Measurements from ENCODE around the gene SSBP2.
"Not testable (repeated sequence)": the region's sequence is repeated elsewhere in the genome, so short reads cannot be mapped to it uniquely, and the experiment has no call there.

The SSBP2 gene

DNA sequence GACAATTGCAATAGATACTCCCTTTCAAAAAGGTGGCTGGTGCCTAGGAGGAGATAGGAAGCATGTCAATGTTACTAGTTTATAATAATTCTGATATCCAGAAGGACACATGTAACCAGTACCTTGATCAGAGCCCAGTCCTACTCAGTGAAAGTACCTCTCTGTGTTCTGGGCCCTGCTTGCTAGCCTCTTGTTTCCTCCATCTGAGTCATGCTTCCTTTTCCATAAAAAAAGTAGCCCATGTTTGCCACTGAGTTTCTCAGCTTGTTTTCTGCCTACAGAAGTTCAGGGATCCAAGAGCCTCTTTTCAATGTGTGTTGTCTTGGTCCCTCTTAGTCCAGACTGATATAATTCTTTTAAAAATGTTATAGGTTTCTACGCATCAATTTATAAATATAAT lies 149.0 kb downstream of the SSBP2 start:
- Mint-ChIP-seq H3K27ac (no peak overlapping the region), H3K27me3 (ENCODE audit: low read depth) (no peaks in the 10 kb centered on the region), H3K36me3 (ENCODE audit: low read depth) (peaks cover 3% of the 10 kb centered on the region), H3K9me3 (peaks cover 11% of the 10 kb centered on the region), H3K4me1 (ENCODE audit: low read depth) (no peaks in the 10 kb centered on the region), H3K4me3 (no peak overlapping the region)

DNA sequence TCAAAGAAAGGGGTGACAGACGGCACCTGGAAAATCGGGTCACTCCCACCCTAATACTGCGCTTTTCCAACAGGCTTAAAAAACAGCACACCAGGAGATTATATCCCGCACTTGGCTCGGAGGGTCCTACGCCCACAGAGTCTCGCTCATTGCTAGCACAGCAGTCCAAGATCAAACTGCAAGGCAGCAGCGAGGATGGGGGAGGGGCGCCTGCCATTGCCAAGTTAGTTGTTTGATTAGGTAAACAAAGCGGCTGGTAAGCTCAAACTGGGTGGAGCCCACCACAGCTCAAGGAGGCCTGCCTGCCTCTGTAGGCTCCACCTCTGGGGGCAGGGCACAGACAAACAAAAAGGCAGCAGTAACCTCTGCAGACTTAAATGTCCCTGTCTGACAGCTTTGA lies 158.8 kb downstream of the SSBP2 start:
- not testable (repeated sequence) for H3K4me3 Mint-ChIP-seq; H3K4me1 Mint-ChIP-seq (ENCODE audit: low read depth); H3K27ac Mint-ChIP-seq; H3K36me3 Mint-ChIP-seq (ENCODE audit: low read depth); H3K27me3 Mint-ChIP-seq (ENCODE audit: low read depth)
- H3K9me3 Mint-ChIP-seq, result peaks cover 13% of the 10 kb centered on the region

DNA sequence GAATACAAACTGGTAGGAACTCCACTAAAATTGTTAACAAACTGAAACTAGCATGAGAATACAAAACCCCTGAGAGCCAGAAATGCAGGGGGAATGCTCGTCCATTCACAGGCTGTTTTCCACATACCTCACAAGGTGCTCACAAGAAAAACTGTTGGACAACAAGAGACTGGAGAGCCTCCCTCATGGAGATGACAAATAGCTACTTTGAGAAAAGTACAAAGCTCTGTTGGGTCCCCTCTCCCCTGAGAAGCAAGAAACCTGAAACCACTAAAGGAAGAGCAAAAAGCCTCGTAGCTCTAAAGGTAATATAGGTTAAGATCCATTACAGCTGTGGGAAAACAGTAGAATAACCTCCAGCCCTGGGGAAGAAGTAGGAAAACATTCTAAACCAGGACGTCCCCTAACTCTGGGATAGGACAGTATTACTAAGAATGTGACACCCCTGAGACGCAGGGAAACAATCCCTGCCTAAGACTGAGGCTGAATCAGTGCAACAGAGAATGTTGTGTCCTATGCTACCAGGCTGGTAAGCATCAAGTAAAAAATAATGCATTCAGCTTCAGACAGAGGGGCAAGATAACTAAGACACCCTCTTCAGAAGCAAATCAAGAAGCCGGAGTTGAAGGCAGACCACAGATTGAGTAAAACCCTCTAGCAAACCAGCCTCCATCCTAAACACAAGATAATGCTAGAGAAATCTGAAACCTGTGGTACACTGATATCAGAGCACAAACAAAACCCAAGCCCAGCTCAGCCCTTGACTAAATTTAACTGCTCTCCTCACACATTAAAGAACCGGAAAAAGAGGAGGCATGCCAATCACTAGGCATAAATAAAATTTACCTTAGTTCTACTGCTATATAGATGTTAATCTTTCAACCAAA lies 160.2 kb downstream of the SSBP2 start:
- Mint-ChIP-seq H3K4me3 (no peak overlapping the region), H3K9me3 (peaks cover 13% of the 10 kb centered on the region), H3K27me3 (ENCODE audit: low read depth) (no peaks in the 10 kb centered on the region), H3K4me1 (ENCODE audit: low read depth) (peaks cover 2% of the 10 kb centered on the region), H3K36me3 (ENCODE audit: low read depth) (peaks cover 8% of the 10 kb centered on the region), H3K27ac (no peak overlapping the region)

DNA sequence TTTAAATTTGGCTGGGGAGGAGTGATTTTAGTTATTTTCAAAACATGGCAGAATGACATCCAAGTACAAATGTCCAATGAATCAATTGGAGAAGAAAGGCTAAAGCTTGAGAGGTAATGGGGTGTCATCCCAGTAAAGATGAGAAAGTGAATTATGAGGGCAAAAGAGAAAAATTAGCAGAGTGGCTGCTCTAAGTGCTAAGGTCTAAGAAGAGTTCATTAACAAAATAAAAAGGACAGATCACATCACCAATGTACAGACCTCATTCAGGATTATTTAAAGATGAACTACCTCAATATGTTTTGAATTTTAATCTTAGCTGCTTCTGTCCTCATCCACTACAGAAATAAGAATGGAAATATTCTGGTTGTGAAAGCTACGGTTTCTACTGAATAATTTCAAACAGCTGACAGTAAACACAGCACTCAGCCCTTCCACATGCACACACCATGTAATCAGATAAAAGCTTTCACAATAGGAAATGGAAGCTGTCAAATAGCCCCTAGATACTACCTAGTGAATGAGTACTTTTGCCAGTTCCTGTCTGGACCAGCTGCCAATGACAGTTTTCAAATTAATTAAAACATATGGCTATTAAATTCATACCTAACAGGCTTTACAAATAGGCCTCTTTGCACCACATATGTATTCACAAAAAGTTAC lies 171.5 kb downstream of the SSBP2 start:
- Mint-ChIP-seq H3K9me3 (no peaks in the 10 kb centered on the region), H3K36me3 (ENCODE audit: low read depth) (peaks cover 1% of the 10 kb centered on the region), H3K27ac (no peak overlapping the region), H3K4me1 (ENCODE audit: low read depth) (peaks cover 4% of the 10 kb centered on the region), H3K27me3 (ENCODE audit: low read depth) (no peaks in the 10 kb centered on the region), H3K4me3 (no peak overlapping the region)

DNA sequence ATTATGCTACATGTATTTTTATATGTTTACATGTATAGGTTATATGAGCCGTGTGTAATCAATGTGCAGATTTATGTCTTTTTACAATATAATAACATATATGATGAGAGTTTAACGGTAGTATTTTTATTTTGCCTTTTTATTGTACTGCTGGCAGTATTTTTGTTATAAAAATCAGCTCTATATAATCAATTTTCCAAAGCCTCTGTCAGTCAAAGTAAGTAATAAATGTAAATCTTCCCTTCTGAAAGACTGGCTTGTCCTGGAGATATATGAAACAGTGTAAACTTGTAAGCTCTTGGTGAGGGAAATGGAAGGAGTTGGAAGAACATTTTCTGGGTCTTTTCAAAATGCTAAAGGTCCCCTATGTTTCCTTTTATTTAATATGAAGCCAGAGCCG lies 173.8 kb downstream of the SSBP2 start:
- Mint-ChIP-seq H3K36me3 (ENCODE audit: low read depth) (peaks cover 3% of the 10 kb centered on the region), H3K27ac (no peak overlapping the region), H3K9me3 (no peaks in the 10 kb centered on the region), H3K4me3 (no peak overlapping the region), H3K4me1 (ENCODE audit: low read depth) (peaks cover 6% of the 10 kb centered on the region), H3K27me3 (ENCODE audit: low read depth) (no peaks in the 10 kb centered on the region)

DNA sequence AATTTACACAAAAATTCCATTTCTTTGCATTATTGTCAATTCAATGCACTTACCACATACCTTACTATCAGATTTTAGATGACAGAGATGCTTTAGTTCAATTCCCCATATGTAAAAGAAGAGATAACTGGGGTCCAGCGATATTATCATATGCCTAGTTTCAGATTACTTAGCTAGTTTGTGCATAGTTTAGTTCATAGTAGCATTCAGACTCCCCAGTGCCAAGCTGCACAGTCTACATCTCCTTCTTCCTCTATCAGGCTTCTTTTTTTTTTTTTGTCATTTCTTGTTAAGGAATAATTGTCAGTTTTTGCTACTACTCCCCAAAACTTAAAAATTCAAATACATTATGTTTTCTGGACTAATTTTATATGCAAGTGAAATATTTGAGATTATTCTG lies 175.0 kb downstream of the SSBP2 start:
- Mint-ChIP-seq H3K9me3 (no peaks in the 10 kb centered on the region), H3K4me3 (no peak overlapping the region), H3K27me3 (ENCODE audit: low read depth) (no peaks in the 10 kb centered on the region), H3K36me3 (ENCODE audit: low read depth) (peaks cover 3% of the 10 kb centered on the region), H3K4me1 (ENCODE audit: low read depth) (peaks cover 6% of the 10 kb centered on the region), H3K27ac (no peak overlapping the region)

DNA sequence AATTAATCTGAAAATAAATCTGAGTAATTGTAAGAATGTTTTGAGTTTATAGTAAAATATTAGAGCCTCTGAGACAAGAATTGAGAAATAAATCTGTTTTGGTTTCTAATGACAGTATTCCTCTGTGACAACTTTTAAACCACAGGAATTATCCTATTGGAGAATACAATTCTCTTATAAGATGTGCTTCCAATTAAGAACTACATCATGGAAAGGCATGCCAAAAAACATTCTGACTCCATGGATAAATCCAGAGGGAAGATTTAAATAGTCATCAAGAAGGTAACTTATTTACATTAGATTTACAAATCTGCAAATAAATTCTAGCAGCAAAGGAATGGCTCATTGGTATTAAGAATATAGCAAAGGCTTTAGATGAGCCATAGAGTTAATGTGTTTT lies 178.7 kb downstream of the SSBP2 start:
- Mint-ChIP-seq H3K9me3 (peaks cover 3% of the 10 kb centered on the region), H3K4me3 (no peak overlapping the region), H3K4me1 (ENCODE audit: low read depth) (peaks cover 2% of the 10 kb centered on the region), H3K27ac (no peak overlapping the region), H3K36me3 (ENCODE audit: low read depth) (peaks cover 6% of the 10 kb centered on the region), H3K27me3 (ENCODE audit: low read depth) (no peaks in the 10 kb centered on the region)

DNA sequence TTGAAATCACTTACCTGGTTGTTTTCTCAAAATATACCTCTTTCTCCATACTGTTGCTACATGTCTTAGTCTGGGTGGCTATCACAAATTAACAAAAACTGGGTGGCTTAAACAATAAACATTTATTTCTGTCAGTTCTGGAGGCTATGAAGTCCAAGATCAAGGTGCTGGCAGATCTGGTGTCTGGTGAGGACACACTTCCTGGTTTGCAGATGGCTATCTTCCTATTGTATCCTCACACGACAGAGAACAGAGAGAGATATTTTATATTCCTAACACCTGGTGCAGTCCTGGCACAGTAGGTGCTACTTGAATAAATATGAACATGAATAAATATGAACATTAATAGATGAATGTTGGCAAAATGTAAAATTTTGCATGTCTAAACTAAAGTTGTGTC lies 192.7 kb downstream of the SSBP2 start:
- H3K9me3 Mint-ChIP-seq, result no peaks in the 10 kb centered on the region
- peaks cover 2% of the 10 kb centered on the region for H3K36me3 Mint-ChIP-seq (ENCODE audit: low read depth)
- no peak overlapping the region for H3K27ac Mint-ChIP-seq
- no peaks in the 10 kb centered on the region for H3K27me3 Mint-ChIP-seq (ENCODE audit: low read depth)
- no peak overlapping the region for H3K4me3 Mint-ChIP-seq
- H3K4me1 Mint-ChIP-seq (ENCODE audit: low read depth), result peaks cover 9% of the 10 kb centered on the region

DNA sequence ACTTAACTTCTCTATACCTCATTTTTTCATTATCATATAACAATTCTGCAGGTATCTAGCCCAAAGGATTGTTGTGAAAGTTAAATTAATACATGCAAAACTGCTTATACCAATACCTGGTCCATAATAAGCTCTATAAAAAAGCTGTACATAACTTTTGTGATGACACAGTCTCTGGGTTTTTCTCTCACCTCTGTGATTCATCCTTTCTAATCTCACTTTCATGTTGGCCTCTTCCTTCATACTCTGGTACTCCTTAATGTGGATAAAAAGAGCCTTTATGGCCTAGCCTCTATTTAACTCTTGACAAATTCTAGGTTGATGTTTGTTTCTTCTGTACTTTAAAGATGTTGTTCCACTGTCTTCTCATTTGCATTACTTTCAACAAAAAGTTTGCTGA lies 194.1 kb downstream of the SSBP2 start:
- Mint-ChIP-seq H3K4me1 (ENCODE audit: low read depth) (peaks cover 9% of the 10 kb centered on the region), H3K36me3 (ENCODE audit: low read depth) (no peaks in the 10 kb centered on the region), H3K4me3 (no peak overlapping the region), H3K27ac (no peak overlapping the region), H3K27me3 (ENCODE audit: low read depth) (no peaks in the 10 kb centered on the region), H3K9me3 (no peaks in the 10 kb centered on the region)

DNA sequence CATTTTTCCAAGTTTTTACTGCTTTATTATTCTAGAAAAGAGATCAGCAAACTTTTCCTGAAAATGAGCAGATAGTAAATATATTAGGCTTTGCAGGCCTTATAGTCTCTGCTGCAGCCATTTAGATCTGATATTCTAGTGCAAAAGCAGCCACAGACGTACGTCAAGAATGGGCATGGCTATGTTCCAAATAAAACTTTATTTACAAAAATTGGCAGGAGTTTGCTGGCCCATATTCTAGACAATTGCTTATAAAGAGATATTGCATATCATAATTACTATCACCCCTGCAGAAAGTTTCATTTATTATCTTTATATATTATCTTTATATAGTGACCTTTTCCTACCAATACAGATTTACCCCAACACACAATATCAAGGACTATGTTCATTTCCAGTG lies 195.0 kb downstream of the SSBP2 start:
- Mint-ChIP-seq H3K27ac (no peak overlapping the region), H3K9me3 (no peaks in the 10 kb centered on the region), H3K36me3 (ENCODE audit: low read depth) (no peaks in the 10 kb centered on the region), H3K27me3 (ENCODE audit: low read depth) (no peaks in the 10 kb centered on the region), H3K4me1 (ENCODE audit: low read depth) (peaks cover 9% of the 10 kb centered on the region), H3K4me3 (no peak overlapping the region)

DNA sequence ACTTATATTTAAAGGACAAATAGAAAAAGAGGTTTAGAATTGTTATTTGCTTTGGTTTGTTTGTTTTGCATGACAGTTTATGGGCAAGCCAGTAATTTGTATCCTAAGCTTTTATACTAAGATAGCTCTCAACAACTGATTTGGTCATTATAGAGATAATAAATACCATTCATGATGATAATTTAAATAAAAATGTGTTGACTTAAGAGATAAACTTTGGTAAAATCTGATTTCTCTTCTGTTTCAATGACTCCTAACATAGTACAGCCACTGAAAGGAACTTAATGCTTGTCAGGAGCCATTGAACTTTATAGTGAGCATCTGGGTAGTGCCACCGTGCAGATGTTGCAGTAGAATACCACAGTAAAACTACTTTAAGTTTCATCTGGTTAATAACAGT lies 196.2 kb downstream of the SSBP2 start:
- H3K4me1 Mint-ChIP-seq (ENCODE audit: low read depth), result peaks cover 9% of the 10 kb centered on the region
- no peaks in the 10 kb centered on the region for H3K27me3 Mint-ChIP-seq (ENCODE audit: low read depth)
- H3K4me3 Mint-ChIP-seq, result no peak overlapping the region
- no peaks in the 10 kb centered on the region for H3K9me3 Mint-ChIP-seq
- no peak overlapping the region for H3K27ac Mint-ChIP-seq
- no peaks in the 10 kb centered on the region for H3K36me3 Mint-ChIP-seq (ENCODE audit: low read depth)

DNA sequence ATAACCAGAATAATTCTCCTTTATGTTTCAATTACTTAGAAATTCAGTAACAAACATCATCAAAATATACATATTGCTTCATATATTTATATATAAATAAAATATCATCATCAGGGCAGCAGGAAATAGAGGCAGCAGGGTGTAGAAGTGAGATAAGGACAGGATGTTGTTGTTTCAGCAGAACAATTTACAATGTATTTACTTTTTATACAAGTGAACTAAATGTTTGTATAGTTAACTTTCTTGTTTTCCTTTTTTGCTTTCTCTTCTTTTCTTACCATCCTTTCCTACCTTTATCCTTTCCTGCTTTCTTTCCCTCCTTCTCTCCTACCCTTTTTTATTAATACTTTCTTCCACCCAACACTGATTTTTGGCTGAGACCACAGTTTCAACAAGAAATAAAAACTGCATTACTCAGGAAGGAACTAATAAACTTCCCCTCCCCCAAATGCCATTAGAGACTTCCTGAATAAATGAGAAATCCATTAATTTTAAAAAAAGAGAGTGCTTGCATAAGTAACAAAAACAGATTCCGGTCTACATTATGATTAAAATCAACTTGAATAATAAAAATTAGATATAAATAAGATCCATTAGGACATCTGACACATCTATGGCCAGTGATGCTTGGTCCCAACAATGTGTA lies 197.2 kb downstream of the SSBP2 start:
- peaks cover 9% of the 10 kb centered on the region for H3K4me1 Mint-ChIP-seq (ENCODE audit: low read depth)

DNA sequence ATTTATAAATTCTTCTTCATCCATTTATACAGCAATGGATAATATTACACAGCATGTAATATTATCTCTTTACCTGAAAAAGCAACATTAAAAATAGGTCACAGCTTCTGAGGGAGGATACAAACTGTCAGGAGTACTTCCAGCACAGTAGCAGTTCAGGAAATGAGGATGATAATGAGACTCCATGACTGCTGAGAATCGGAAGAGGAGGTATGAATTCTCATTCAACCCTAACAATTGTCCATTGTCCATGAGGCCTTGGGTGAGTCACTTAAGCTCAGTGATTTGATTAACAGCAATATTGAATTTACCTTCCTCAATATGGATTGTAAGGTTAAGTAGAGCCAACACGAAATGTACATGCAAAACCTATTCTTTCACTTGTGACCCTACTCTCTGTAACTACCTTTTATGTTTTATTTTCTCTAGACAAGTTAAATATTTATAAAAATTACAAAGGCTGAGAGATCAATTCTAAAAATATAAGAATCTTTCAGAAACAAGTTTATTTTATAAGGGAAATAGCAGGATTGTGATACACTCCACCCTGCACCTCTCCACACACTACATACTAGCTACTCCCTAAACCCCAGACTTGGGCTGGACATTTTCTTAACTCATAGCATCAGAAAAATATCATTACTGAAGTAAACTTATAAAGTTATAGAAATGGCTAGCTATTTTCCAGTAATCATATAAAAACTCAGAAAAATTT lies 197.9 kb downstream of the SSBP2 start:
- Mint-ChIP-seq H3K9me3 (no peaks in the 10 kb centered on the region), H3K27me3 (ENCODE audit: low read depth) (no peaks in the 10 kb centered on the region), H3K4me1 (ENCODE audit: low read depth) (peaks cover 9% of the 10 kb centered on the region), H3K4me3 (no peak overlapping the region), H3K27ac (no peak overlapping the region), H3K36me3 (ENCODE audit: low read depth) (no peaks in the 10 kb centered on the region)

More for the DNA sequence above, 197.2 kb downstream of the SSBP2 start:
- no peaks in the 10 kb centered on the region for H3K27me3 Mint-ChIP-seq (ENCODE audit: low read depth)
- no peak overlapping the region for H3K27ac Mint-ChIP-seq
- H3K36me3 Mint-ChIP-seq (ENCODE audit: low read depth), result no peaks in the 10 kb centered on the region
- no peaks in the 10 kb centered on the region for H3K9me3 Mint-ChIP-seq
- no peak overlapping the region for H3K4me3 Mint-ChIP-seq

DNA sequence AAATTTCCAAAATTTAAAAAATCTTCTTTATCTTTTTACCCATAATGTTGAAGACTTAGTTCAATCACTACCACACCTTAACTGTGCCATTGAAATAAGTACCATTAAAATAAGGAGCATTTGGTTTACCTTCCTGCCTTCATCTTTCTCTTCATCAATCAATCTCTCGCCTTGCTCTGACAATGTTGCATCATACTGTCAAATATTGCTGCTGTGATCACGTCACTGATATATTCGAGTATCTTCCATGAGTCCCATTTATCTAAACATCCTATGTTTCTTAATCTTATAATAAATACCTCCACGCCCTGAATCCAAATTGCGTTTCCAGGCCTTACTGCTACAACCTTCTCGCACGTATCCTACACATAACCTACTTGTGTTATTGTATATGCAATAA lies 201.8 kb downstream of the SSBP2 start:
- peaks cover 2% of the 10 kb centered on the region for H3K4me1 Mint-ChIP-seq (ENCODE audit: low read depth)
- H3K27me3 Mint-ChIP-seq (ENCODE audit: low read depth), result no peaks in the 10 kb centered on the region
- no peaks in the 10 kb centered on the region for H3K36me3 Mint-ChIP-seq (ENCODE audit: low read depth)
- no peak overlapping the region for H3K27ac Mint-ChIP-seq
- H3K9me3 Mint-ChIP-seq, result no peaks in the 10 kb centered on the region
- H3K4me3 Mint-ChIP-seq, result no peak overlapping the region
